ENCODE data around the gene SPAG6.

The SPAG6 gene

DNA sequence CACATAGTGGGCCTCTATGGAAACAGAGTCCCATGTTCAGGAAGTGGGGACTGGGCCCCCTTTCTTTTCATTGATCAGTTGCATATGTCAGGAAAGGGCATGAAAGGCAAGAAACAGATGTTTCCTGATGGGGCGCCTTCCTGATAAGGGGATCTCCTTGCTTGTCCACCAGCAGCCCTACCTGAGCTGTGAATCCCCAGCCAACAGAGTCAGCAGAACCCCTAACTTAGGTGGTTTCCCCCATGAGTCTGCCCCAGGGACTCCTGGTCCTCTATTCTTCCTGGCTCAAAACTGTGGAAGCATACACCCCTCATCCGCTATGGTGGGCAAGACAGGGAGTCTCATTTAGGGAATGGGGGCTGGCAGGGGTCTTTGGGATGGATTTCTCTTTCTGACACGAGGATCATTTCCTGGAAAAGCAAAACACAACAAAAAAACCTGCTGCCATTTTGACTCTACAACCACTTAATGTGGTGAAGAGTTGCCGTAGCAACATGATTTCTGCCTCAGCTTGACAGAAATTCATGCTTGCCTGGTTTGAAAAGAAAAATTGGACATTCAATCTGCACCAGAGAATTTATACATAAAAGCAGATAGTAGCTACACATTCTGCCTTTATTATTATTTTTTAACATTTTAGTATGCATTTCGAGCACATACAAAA lies 119.8 kb downstream of the SPAG6 start:
- no peak for DNase-seq

GRCh38 chr10:22466763-22467334 lies 121.6 kb downstream of the SPAG6 start:
- no peak for DNase-seq

Data from CD4-positive, alpha-beta T cell treated with Interleukin-1 beta for 1 hour (primary cell).